Measurements from ENCODE around the gene C19orf73.

DNA sequence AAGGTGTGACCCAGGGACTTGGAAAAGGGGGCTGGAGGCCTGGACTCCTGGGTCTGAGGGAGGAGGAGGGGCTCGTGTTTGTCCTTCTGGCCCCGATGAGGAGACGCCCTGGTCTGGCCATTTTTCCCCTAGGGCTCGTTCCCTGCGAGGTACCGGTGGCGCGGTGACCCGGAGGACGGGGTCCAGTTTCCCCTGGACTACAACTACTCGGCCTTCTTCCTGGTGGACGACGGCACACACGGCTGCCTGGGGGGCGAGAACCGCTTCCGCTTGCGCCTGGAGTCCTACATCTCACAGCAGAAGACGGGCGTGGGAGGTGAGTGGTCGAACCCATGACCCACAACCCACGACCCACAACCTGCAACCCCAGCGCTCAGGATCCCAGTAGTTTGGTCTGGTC lies 49.5 kb upstream of the C19orf73 start:
- TF ChIP-seq, protein P1, sequence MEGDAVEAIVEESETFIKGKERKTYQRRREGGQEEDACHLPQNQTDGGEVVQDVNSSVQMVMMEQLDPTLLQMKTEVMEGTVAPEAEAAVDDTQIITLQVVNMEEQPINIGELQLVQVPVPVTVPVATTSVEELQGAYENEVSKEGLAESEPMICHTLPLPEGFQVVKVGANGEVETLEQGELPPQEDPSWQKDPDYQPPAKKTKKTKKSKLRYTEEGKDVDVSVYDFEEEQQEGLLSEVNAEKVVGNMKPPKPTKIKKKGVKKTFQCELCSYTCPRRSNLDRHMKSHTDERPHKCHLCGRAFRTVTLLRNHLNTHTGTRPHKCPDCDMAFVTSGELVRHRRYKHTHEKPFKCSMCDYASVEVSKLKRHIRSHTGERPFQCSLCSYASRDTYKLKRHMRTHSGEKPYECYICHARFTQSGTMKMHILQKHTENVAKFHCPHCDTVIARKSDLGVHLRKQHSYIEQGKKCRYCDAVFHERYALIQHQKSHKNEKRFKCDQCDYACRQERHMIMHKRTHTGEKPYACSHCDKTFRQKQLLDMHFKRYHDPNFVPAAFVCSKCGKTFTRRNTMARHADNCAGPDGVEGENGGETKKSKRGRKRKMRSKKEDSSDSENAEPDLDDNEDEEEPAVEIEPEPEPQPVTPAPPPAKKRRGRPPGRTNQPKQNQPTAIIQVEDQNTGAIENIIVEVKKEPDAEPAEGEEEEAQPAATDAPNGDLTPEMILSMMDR (conservative IDR thresholded peaks at IDR 0.05) = no peak
- no peak for TF ChIP-seq EZH2 (IDR thresholded peaks at IDR 0.05; ENCODE audit: low read depth)
